Calu3 (cell line): ENCODE measurements around the gene RFNG. TPM values are rescaled to one million over a fixed set of nuclear protein-coding genes. Genes with fewer than 3 reads are reported as not detected.

Source experiments
- BruUV-seq: library from RNA; stranded (reverse); fragments of 400-500 nt; replicated peaks from 2 replicates; lab custom pipeline; 2021; lab: Mats Ljungman, UMichigan
- CTCF ChIA-PET: fragments of 300-600 bp; sonication (Branson Sonifier 250); formaldehyde crosslinking; loops from one replicate; lab custom pipeline; 2022; ENCODE audit warnings: antibody characterized with exemption; lab: Charles Lee
- DNase-seq: peaks from one replicate; pipeline ENCODE4 v3.0.0; 2022
- H3K27ac Mint-ChIP-seq: one replicate; pipeline ENCODE4 v1.8.0; 2022; ENCODE audit warnings: mixed read lengths; ENCODE audit not compliant: unreplicated experiment
- H3K27me3 Mint-ChIP-seq: one replicate; pipeline ENCODE4 v1.8.0; 2022; ENCODE audit warnings: mixed read lengths; ENCODE audit not compliant: unreplicated experiment
- H3K36me3 Mint-ChIP-seq: one replicate; pipeline ENCODE4 v1.8.0; 2022; ENCODE audit warnings: mild to moderate bottlenecking, moderate library complexity, mixed read lengths; ENCODE audit not compliant: insufficient read depth, unreplicated experiment
- H3K4me1 Mint-ChIP-seq: one replicate; pipeline ENCODE4 v1.8.0; 2022; ENCODE audit warnings: mild to moderate bottlenecking, low read depth, mixed read lengths; ENCODE audit not compliant: unreplicated experiment
- H3K4me3 Mint-ChIP-seq: one replicate; pipeline ENCODE4 v1.8.0; 2022; ENCODE audit warnings: mild to moderate bottlenecking, low read depth, moderate library complexity, mixed read lengths; ENCODE audit not compliant: unreplicated experiment
- H3K9me3 Mint-ChIP-seq: one replicate; pipeline ENCODE4 v1.8.0; 2022; ENCODE audit warnings: low read depth, mixed read lengths; ENCODE audit not compliant: unreplicated experiment
- CTCF ChIP-seq: fragments of 200-600 bp; IDR thresholded peaks from one replicate; pipeline ENCODE4 v1.8.0; 2022; ENCODE audit warnings: antibody characterized with exemption; ENCODE audit not compliant: unreplicated experiment
- intact Hi-C: fragments of 100-400 bp; cut with micrococcal nuclease; formaldehyde crosslinking; loops from one replicate; pipeline ENCODE4 v1.10.0; 2022; ENCODE audit not compliant: unreplicated experiment
- total RNA-seq: library from RNA; stranded (reverse); gene quantifications from 2 replicates; pipeline ENCODE4 v1.2.3, GENCODE V29; 2022

Gene RFNG
- total RNA-seq, 1 experiment from 2014 or later: 33.5 TPM

- intact Hi-C loops: loop anchor here (2.0 to 5.0 kb wide), 2 partner anchors 68 to 129 kb away; no protein-coding TSS in a partner anchor
- no peak for TF ChIP-seq CTCF
- CTCF ChIA-PET: interaction anchor here (0.6 to 4.6 kb wide), 13 partner anchors 15 to 232 kb away, joined by 3 to 45 read pairs (median 4); partner anchors contain the start of genes DCXR and NOTUM
- H3K4me3 Mint-ChIP-seq: peak within 1 kb of the TSS; percentile 81
- no peaks in the 10 kb centered on the region for H3K9me3 Mint-ChIP-seq
- H3K27me3 Mint-ChIP-seq: no peaks in the 10 kb centered on the region
- no TSS peak for BruUV-seq
- peak; percentile 100 for DNase-seq
- H3K27ac Mint-ChIP-seq: peak within 1 kb of the TSS; percentile 76
- H3K4me1 Mint-ChIP-seq: peaks cover 8% of the 10 kb centered on the region
- H3K36me3 Mint-ChIP-seq: peaks cover 63% of the 10 kb centered on the region
These were observed 28.6 kb downstream of the RFNG start, which contains the start of gene LRRC45 for GRCh38 chr17:82022981-82023446. TSS of gene LRRC45 (plus strand) at chr17:82023305. CDS start at chr17:82023644, 339 bp downstream.

- Mint-ChIP-seq H3K4me1 (peaks cover 8% of the 10 kb centered on the region), H3K27ac (peak within 1 kb of the TSS; percentile 76), H3K27me3 (no peaks in the 10 kb centered on the region), H3K36me3 (peaks cover 66% of the 10 kb centered on the region), H3K9me3 (no peaks in the 10 kb centered on the region), H3K4me3 (peak within 1 kb of the TSS; percentile 81)
- BruUV-seq: no TSS peak
- no peak for TF ChIP-seq CTCF
- intact Hi-C loops: loop anchor here (2.0 to 5.0 kb wide), 2 partner anchors 68 to 130 kb away; no protein-coding TSS in a partner anchor
- no peak for DNase-seq
- CTCF ChIA-PET: interaction anchor here (0.6 to 4.6 kb wide), 14 partner anchors 14 to 232 kb away, joined by 3 to 45 read pairs (median 4); partner anchors contain the start of genes DCXR and NOTUM
These were observed 29.2 kb downstream of the RFNG start, which contains the start of gene CENPX for GRCh38 chr17:82022310-82022980. TSS of gene CENPX (minus strand) at chr17:82022878. CDS start at chr17:82022861, 17 bp downstream.

- H3K27ac Mint-ChIP-seq: peak overlapping the region; percentile 30
- DNase-seq: no peak
- peaks cover 65% of the 10 kb centered on the region for H3K36me3 Mint-ChIP-seq
- H3K4me3 Mint-ChIP-seq: peak overlapping the region; percentile 81
- CTCF ChIA-PET: interaction anchor here (1.3 to 4.6 kb wide), 4 partner anchors 16 to 67 kb away, joined by 3 to 45 read pairs (median 14); partner anchors contain the start of genes DCXR and NOTUM
- BruUV-seq: no TSS peak
- H3K27me3 Mint-ChIP-seq: no peaks in the 10 kb centered on the region
- H3K9me3 Mint-ChIP-seq: no peaks in the 10 kb centered on the region
- no peak for TF ChIP-seq CTCF
- peaks cover 8% of the 10 kb centered on the region for H3K4me1 Mint-ChIP-seq
- intact Hi-C loops: loop anchor here (2.0 to 5.0 kb wide), 3 partner anchors 61 to 130 kb away; partner anchors contain the start of gene NOTUM
These were observed 29.7 kb downstream of the RFNG start for GRCh38 chr17:82021900-82022309.

DNA sequence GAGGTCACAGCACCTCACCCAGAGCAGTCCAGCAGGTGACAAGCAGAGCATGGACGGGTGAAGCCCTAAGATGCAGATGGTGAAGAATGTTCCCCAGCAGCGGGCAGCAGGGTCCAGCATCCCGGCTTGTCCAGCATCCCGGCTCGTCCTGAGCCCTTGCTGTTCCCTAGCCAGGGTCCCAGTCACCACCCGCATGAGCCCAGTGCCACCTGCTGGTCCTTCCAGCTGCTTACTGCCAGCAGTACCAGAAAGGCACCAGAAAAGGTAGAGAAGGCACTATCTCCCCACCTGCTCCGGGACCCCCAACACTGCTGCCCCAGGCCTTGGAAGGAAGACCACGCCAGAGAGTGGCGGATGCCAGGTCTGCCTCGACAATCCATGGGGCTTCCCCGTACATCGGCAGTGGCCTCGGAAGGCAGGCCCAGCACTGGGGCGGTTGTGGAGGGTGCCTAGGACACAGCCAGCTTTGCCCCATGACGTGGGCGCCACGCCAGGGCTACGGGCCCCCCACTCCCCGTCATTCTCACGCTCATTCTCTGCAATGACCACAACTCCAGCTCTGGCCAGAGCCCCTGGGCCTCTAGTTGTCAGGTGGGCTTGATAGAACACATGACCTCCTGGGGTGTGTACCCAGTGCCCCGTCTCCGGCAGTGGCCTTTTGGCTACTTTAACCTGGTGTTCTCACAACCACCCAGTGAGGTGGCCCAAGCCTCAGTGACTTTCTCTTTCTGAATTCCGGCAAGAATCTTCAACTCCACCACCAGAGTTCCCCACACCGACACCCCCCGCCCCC, 30.3 kb downstream of the RFNG start:
- Mint-ChIP-seq H3K27me3 (no peaks in the 10 kb centered on the region), H3K27ac (peak overlapping the region; percentile 30), H3K36me3 (peaks cover 63% of the 10 kb centered on the region), H3K4me1 (peaks cover 8% of the 10 kb centered on the region), H3K4me3 (peak overlapping the region; percentile 81), H3K9me3 (no peaks in the 10 kb centered on the region)
- CTCF ChIA-PET: interaction anchor here (1.3 to 4.6 kb wide), 3 partner anchors 16 to 61 kb away, joined by 3 to 45 read pairs (median 24); partner anchors contain the start of genes DCXR and NOTUM
- DNase-seq: peak; percentile 84
- peak; percentile 81 for TF ChIP-seq CTCF
- intact Hi-C loops: loop anchor here (2.0 to 5.0 kb wide), 2 partner anchors 61 to 131 kb away; partner anchors contain the start of gene NOTUM
- TSS peak; percentile 45 for BruUV-seq
